HEK293 (cell line): ENCODE data around the gene LAMTOR4.

Experiments
- CTCF ChIA-PET: fragments of 350-600 bp; formaldehyde crosslinking; extraction: SDS; loops from one replicate; lab custom pipeline; 2021; ENCODE audit warnings: antibody characterized with exemption; lab: Yijun Ruan, JAX
- POLR2A ChIA-PET: fragments of 300-600 bp; formaldehyde crosslinking; extraction: SDS; loops from one replicate; lab custom pipeline; 2020; ENCODE audit warnings: antibody characterized with exemption, inconsistent platforms; lab: Yijun Ruan, JAX
- H3K27ac ChIP-seq: fragments of 200-500 bp; sonication (Bioruptor generic); 2 replicates; pipeline ENCODE4 v1.5.1; 2014; ENCODE audit warnings: low read depth, low read length, control low read depth, inconsistent platforms; ENCODE audit errors: extremely low read depth
- H3K36me3 ChIP-seq, 2 experiments: fragments of 200-500 bp in 1 of 2; sonication (Bioruptor generic) in 1 of 2; 1 replicate in 1 of 2; 2 replicates in 1 of 2; pipeline ENCODE4 v1.5.1; 2014 to 2017; ENCODE audit warnings: inconsistent platforms in 2 of 2, low read length in 2 of 2; ENCODE audit not compliant: control insufficient read depth in 2 of 2, insufficient read depth in 1 of 2
- H3K4me1 ChIP-seq: fragments of 200-500 bp; sonication (Bioruptor generic); 2 replicates; pipeline ENCODE4 v1.5.1; 2014; ENCODE audit warnings: mild to moderate bottlenecking, low read length, inconsistent platforms; ENCODE audit not compliant: control insufficient read depth, insufficient read depth
- H3K4me3 ChIP-seq: 2 replicates; pipeline ENCODE4 v1.5.1; 2011; ENCODE audit warnings: low read depth, mild to moderate bottlenecking, control low read depth, low read length, moderate library complexity
- H3K9me3 ChIP-seq: fragments of 200-500 bp; sonication (Bioruptor generic); 2 replicates; pipeline ENCODE4 v1.5.1; 2014; ENCODE audit warnings: low read depth, low read length, inconsistent platforms; ENCODE audit not compliant: control insufficient read depth, insufficient read depth
- IKZF3 ChIP-seq: fragments of 450-650 bp; IDR thresholded peaks from 2 replicates; pipeline ENCODE4 v1.5.0; 2018; ENCODE audit warnings: missing biosample characterization, mild to moderate bottlenecking, missing genetic modification characterization, moderate library complexity
- REST ChIP-seq: fragments of 450-650 bp; formaldehyde crosslinking; IDR thresholded peaks from 2 replicates; pipeline ENCODE4 v1.5.1; 2016; ENCODE audit warnings: missing biosample characterization, missing genetic modification characterization
- WT1 ChIP-seq: fragments of 450-650 bp; formaldehyde crosslinking; IDR thresholded peaks from 2 replicates; pipeline ENCODE4 v1.5.1; 2016; ENCODE audit warnings: missing biosample characterization, missing genetic modification characterization
- ZBTB17 ChIP-seq: fragments of 450-650 bp; formaldehyde crosslinking; IDR thresholded peaks from 2 replicates; pipeline ENCODE4 v1.5.1; 2016; ENCODE audit warnings: missing biosample characterization, missing genetic modification characterization
- ZBTB49 ChIP-seq: fragments of 450-650 bp; formaldehyde crosslinking; IDR thresholded peaks from 2 replicates; pipeline ENCODE4 v1.5.1; 2016; ENCODE audit warnings: missing biosample characterization, missing genetic modification characterization, low read depth
- ZNF114 ChIP-seq: fragments of 450-650 bp; formaldehyde crosslinking; IDR thresholded peaks from 2 replicates; pipeline ENCODE4 v1.5.0; 2017; ENCODE audit warnings: missing biosample characterization, missing genetic modification characterization
- ZNF311 ChIP-seq: fragments of 450-650 bp; formaldehyde crosslinking; IDR thresholded peaks from 2 replicates; pipeline ENCODE4 v1.5.1; 2017; ENCODE audit warnings: missing biosample characterization, missing genetic modification characterization, borderline replicate concordance
- ZNF48 ChIP-seq: fragments of 450-650 bp; formaldehyde crosslinking; IDR thresholded peaks from 2 replicates; pipeline ENCODE4 v1.5.1; 2016; ENCODE audit warnings: missing biosample characterization, missing genetic modification characterization
- ZNF501 ChIP-seq: fragments of 450-650 bp; formaldehyde crosslinking; IDR thresholded peaks from 2 replicates; pipeline ENCODE4 v1.5.1; 2016; ENCODE audit warnings: missing biosample characterization, missing genetic modification characterization
- ZNF530 ChIP-seq: fragments of 450-650 bp; formaldehyde crosslinking; IDR thresholded peaks from 2 replicates; pipeline ENCODE4 v1.5.1; 2016; ENCODE audit warnings: low read depth, missing biosample characterization, missing genetic modification characterization
- ZNF571 ChIP-seq: fragments of 450-650 bp; formaldehyde crosslinking; IDR thresholded peaks from 2 replicates; pipeline ENCODE4 v1.5.0; 2017; ENCODE audit warnings: missing biosample characterization, missing genetic modification characterization
- ZNF596 ChIP-seq: fragments of 450-650 bp; IDR thresholded peaks from 2 replicates; pipeline ENCODE4 v1.5.0; 2018; ENCODE audit warnings: missing biosample characterization, mild to moderate bottlenecking, missing genetic modification characterization, moderate library complexity
- ZNF600 ChIP-seq: fragments of 450-650 bp; formaldehyde crosslinking; IDR thresholded peaks from 2 replicates; pipeline ENCODE4 v1.5.1; 2016; ENCODE audit warnings: missing biosample characterization, missing genetic modification characterization
- ZNF626 ChIP-seq: fragments of 450-650 bp; sonication (Bioruptor Pico); formaldehyde crosslinking; IDR thresholded peaks from 2 replicates; pipeline ENCODE4 v1.5.1; 2018; ENCODE audit warnings: missing biosample characterization, missing genetic modification characterization, inconsistent platforms
- ZNF654 ChIP-seq: fragments of 450-650 bp; formaldehyde crosslinking; IDR thresholded peaks from 2 replicates; pipeline ENCODE4 v1.5.1; 2016; ENCODE audit warnings: low read depth, missing biosample characterization, missing genetic modification characterization
- ZNF707 ChIP-seq: fragments of 450-650 bp; formaldehyde crosslinking; IDR thresholded peaks from 2 replicates; pipeline ENCODE4 v1.5.1; 2016; ENCODE audit warnings: missing biosample characterization, missing genetic modification characterization
- TF ChIP-seq, protein P1 (sequence below): fragments of 450-650 bp; formaldehyde crosslinking; IDR thresholded peaks from 2 replicates; pipeline ENCODE4 v1.5.1; 2016; ENCODE audit warnings: missing biosample characterization, missing genetic modification characterization
- TF ChIP-seq, protein P2 (sequence below): fragments of 450-650 bp; formaldehyde crosslinking; IDR thresholded peaks from 2 replicates; pipeline ENCODE4 v1.5.1; 2017; ENCODE audit warnings: missing biosample characterization, missing genetic modification characterization
- TF ChIP-seq, protein P3 (sequence below): fragments of 450-650 bp; formaldehyde crosslinking; IDR thresholded peaks from 2 replicates; pipeline ENCODE4 v1.5.0; 2017; ENCODE audit warnings: missing biosample characterization, missing genetic modification characterization, borderline replicate concordance

Gene LAMTOR4

DNA sequence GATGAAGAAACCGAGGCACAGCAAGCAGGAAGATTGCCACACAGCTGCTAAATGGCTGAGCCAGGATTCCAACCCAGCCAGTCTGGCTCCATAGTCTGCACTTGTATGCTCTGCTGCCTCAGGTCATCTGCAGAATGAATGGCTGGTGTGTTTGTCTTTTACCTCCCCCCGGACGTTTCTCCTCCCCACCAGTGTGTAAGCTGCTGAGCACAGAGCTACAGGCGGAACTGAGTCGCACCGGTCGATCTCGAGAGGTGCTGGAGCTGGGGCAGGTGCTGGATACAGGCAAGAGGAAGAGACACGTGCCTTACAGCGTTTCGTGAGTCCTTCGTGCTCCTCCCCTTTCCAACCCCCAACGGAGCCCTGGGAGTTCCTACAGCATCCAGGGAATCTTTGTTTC, 26.7 kb upstream of the LAMTOR4 start (continued):
- no peak for TF ChIP-seq REST
- peak; percentile 54 for TF ChIP-seq ZBTB17 (tag by site-specific recombination)
- TF ChIP-seq ZNF596, result no peak
- peak; percentile 98 for TF ChIP-seq ZNF600 (tag by site-specific recombination)
- TF ChIP-seq ZNF48 (tag by site-specific recombination), result no peak
- TF ChIP-seq ZNF311 (tag by site-specific recombination), result no peak
- TF ChIP-seq ZNF501 (tag by site-specific recombination), result no peak
- TF ChIP-seq ZNF571, result no peak
- TF ChIP-seq IKZF3 (tag by site-specific recombination), result 0 out of 2 replicates have a peak, but pooled peaks have one; percentile 36
- TF ChIP-seq ZBTB49 (tag by site-specific recombination), result no peak
- no peak for TF ChIP-seq ZNF530
- no peak for TF ChIP-seq ZNF654 (tag by site-specific recombination)
- no peak for TF ChIP-seq ZNF114 (tag by site-specific recombination)
- TF ChIP-seq, protein P1, sequence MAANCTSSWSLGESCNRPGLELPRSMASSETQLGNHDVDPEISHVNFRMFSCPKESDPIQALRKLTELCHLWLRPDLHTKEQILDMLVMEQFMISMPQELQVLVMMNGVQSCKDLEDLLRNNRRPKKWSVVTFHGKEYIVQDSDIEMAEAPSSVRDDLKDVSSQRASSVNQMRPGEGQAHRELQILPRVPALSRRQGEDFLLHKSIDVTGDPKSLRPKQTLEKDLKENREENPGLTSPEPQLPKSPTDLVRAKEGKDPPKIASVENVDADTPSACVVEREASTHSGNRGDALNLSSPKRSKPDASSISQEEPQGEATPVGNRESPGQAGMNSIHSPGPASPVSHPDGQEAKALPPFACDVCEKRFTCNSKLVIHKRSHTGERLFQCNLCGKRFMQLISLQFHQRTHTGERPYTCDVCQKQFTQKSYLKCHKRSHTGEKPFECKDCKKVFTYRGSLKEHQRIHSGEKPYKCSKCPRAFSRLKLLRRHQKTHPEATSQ, result no peak

GRCh38 chr7:100122568-100122967, 26.1 kb upstream of the LAMTOR4 start:
- ChIA-PET POLR2A (interaction anchor here (0.6 to 8.4 kb wide), 2 partner anchors 14 to 21 kb away, joined by 4 to 81 read pairs; partner anchors contain the start of genes AP4M1 and MCM7), CTCF (interaction anchor here (0.5 to 1.1 kb wide), 5 partner anchors 32 to 333 kb away, joined by 3 to 5 read pairs (median 3); no protein-coding TSS in a partner anchor)
- H3K27ac ChIP-seq, result no peak overlapping the region
- TF ChIP-seq REST, result no peak
- no peak for TF ChIP-seq ZNF626 (tag by site-specific recombination)
- TF ChIP-seq, protein P1, result no peak
- TF ChIP-seq, protein P2, sequence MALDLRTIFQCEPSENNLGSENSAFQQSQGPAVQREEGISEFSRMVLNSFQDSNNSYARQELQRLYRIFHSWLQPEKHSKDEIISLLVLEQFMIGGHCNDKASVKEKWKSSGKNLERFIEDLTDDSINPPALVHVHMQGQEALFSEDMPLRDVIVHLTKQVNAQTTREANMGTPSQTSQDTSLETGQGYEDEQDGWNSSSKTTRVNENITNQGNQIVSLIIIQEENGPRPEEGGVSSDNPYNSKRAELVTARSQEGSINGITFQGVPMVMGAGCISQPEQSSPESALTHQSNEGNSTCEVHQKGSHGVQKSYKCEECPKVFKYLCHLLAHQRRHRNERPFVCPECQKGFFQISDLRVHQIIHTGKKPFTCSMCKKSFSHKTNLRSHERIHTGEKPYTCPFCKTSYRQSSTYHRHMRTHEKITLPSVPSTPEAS (tag by site-specific recombination), result no peak
- no peak for TF ChIP-seq ZNF707 (tag by site-specific recombination)
- no peak for TF ChIP-seq WT1
- TF ChIP-seq ZNF530, result no peak
- TF ChIP-seq, protein P3, sequence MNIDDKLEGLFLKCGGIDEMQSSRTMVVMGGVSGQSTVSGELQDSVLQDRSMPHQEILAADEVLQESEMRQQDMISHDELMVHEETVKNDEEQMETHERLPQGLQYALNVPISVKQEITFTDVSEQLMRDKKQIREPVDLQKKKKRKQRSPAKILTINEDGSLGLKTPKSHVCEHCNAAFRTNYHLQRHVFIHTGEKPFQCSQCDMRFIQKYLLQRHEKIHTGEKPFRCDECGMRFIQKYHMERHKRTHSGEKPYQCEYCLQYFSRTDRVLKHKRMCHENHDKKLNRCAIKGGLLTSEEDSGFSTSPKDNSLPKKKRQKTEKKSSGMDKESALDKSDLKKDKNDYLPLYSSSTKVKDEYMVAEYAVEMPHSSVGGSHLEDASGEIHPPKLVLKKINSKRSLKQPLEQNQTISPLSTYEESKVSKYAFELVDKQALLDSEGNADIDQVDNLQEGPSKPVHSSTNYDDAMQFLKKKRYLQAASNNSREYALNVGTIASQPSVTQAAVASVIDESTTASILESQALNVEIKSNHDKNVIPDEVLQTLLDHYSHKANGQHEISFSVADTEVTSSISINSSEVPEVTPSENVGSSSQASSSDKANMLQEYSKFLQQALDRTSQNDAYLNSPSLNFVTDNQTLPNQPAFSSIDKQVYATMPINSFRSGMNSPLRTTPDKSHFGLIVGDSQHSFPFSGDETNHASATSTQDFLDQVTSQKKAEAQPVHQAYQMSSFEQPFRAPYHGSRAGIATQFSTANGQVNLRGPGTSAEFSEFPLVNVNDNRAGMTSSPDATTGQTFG (tag by site-specific recombination), result no peak

More at GRCh38 chr7:100122568-100122967, 26.1 kb upstream of the LAMTOR4 start:
- H3K36me3 ChIP-seq, result peaks cover 0 to 13% of the 10 kb centered on the region in 2 experiments; a peak in 2 of 3 replicates
- no peaks in the 10 kb centered on the region for H3K9me3 ChIP-seq
- H3K4me1 ChIP-seq, result peaks cover 3% of the 10 kb centered on the region
- no peak overlapping the region for H3K4me3 ChIP-seq
